ENCODE measurements around the gene NPAS3.

Gene NPAS3

GRCh38 chr14:33835677-33836076 is 897.0 kb downstream of the NPAS3 start:
- H3K9ac ChIP-seq (ENCODE audit: low read length), result no peak overlapping the region

GRCh38 chr14:33836203-33836899 is 897.7 kb downstream of the NPAS3 start:
- no peak overlapping the region for H3K4me2 ChIP-seq (ENCODE audit: low read length)
- no peaks in the 10 kb centered on the region for H3K36me3 ChIP-seq (replicated peaks; ENCODE audit: low read depth, low read length)
- TF ChIP-seq CTCF (IDR thresholded peaks at IDR 0.05; ENCODE audit: low read depth, low read length) (no peak), EZH2phosphoT487 (IDR thresholded peaks at IDR 0.05; ENCODE audit: low read depth) (no peak)

More at GRCh38 chr14:33835677-33836076, 897.0 kb downstream of the NPAS3 start:
- H3K4me2 ChIP-seq (ENCODE audit: low read length), result no peak overlapping the region
- no peaks in the 10 kb centered on the region for H3K27me3 ChIP-seq (ENCODE audit: low read depth, low read length)
- H3K27ac ChIP-seq (ENCODE audit: low read length), result no peak overlapping the region
- H3K4me1 ChIP-seq (ENCODE audit: low read length), result no peaks in the 10 kb centered on the region
- H2AFZ ChIP-seq (ENCODE audit: low read depth, low read length), result no peak overlapping the region
- no peaks in the 10 kb centered on the region for H3K36me3 ChIP-seq (replicated peaks; ENCODE audit: low read depth, low read length)
- no peak for TF ChIP-seq EZH2phosphoT487 (IDR thresholded peaks at IDR 0.05; ENCODE audit: low read depth)
- H4K20me1 ChIP-seq (ENCODE audit: insufficient read depth, low read length), result no peaks in the 10 kb centered on the region
- H3K4me3 ChIP-seq (ENCODE audit: low read length), result no peak overlapping the region
- H3K9me3 ChIP-seq (ENCODE audit: insufficient read depth, low read length), result no peaks in the 10 kb centered on the region
- no peaks in the 10 kb centered on the region for H3K79me2 ChIP-seq (ENCODE audit: low read length)

GRCh38 chr14:33836900-33837577 is 898.4 kb downstream of the NPAS3 start:
- no peak overlapping the region for H2AFZ ChIP-seq (ENCODE audit: low read depth, low read length)
- H3K4me2 ChIP-seq (ENCODE audit: low read length), result no peak overlapping the region
- no peak overlapping the region for H3K9ac ChIP-seq (ENCODE audit: low read length)

More at GRCh38 chr14:33836203-33836899, 897.7 kb downstream of the NPAS3 start:
- H3K79me2 ChIP-seq (ENCODE audit: low read length), result no peaks in the 10 kb centered on the region
- H2AFZ ChIP-seq (ENCODE audit: low read depth, low read length), result no peak overlapping the region
- no peak overlapping the region for H3K27ac ChIP-seq (ENCODE audit: low read length)
- H3K9ac ChIP-seq (ENCODE audit: low read length), result no peak overlapping the region
- no peaks in the 10 kb centered on the region for H4K20me1 ChIP-seq (ENCODE audit: insufficient read depth, low read length)
- no peaks in the 10 kb centered on the region for H3K4me1 ChIP-seq (ENCODE audit: low read length)
- no peak overlapping the region for H3K4me3 ChIP-seq (ENCODE audit: low read length)
- H3K27me3 ChIP-seq (ENCODE audit: low read depth, low read length), result no peaks in the 10 kb centered on the region
- no peaks in the 10 kb centered on the region for H3K9me3 ChIP-seq (ENCODE audit: insufficient read depth, low read length)

GRCh38 chr14:33837943-33838683 is 899.4 kb downstream of the NPAS3 start:
- Histone ChIP-seq H3K27me3 (ENCODE audit: low read depth, low read length) (no peaks in the 10 kb centered on the region), H3K27ac (ENCODE audit: low read length) (no peak overlapping the region), H3K79me2 (ENCODE audit: low read length) (no peaks in the 10 kb centered on the region), H2AFZ (ENCODE audit: low read depth, low read length) (no peak overlapping the region), H3K36me3 (replicated peaks; ENCODE audit: low read depth, low read length) (no peaks in the 10 kb centered on the region), H3K9me3 (ENCODE audit: insufficient read depth, low read length) (no peaks in the 10 kb centered on the region), H3K4me1 (ENCODE audit: low read length) (no peaks in the 10 kb centered on the region), H3K9ac (ENCODE audit: low read length) (no peak overlapping the region), H3K4me2 (ENCODE audit: low read length) (no peak overlapping the region), H3K4me3 (ENCODE audit: low read length) (no peak overlapping the region), H4K20me1 (ENCODE audit: insufficient read depth, low read length) (no peaks in the 10 kb centered on the region)
- TF ChIP-seq EZH2phosphoT487 (IDR thresholded peaks at IDR 0.05; ENCODE audit: low read depth), result no peak
- no peak for TF ChIP-seq CTCF (IDR thresholded peaks at IDR 0.05; ENCODE audit: low read depth, low read length)

More at GRCh38 chr14:33836900-33837577, 898.4 kb downstream of the NPAS3 start:
- H3K79me2 ChIP-seq (ENCODE audit: low read length), result no peaks in the 10 kb centered on the region
- no peak overlapping the region for H3K27ac ChIP-seq (ENCODE audit: low read length)
- H3K4me1 ChIP-seq (ENCODE audit: low read length), result no peaks in the 10 kb centered on the region
- no peak for TF ChIP-seq EZH2phosphoT487 (IDR thresholded peaks at IDR 0.05; ENCODE audit: low read depth)
- no peak for TF ChIP-seq CTCF (IDR thresholded peaks at IDR 0.05; ENCODE audit: low read depth, low read length)
- no peaks in the 10 kb centered on the region for H4K20me1 ChIP-seq (ENCODE audit: insufficient read depth, low read length)
- no peaks in the 10 kb centered on the region for H3K27me3 ChIP-seq (ENCODE audit: low read depth, low read length)
- no peak overlapping the region for H3K4me3 ChIP-seq (ENCODE audit: low read length)
- no peaks in the 10 kb centered on the region for H3K9me3 ChIP-seq (ENCODE audit: insufficient read depth, low read length)
- no peaks in the 10 kb centered on the region for H3K36me3 ChIP-seq (replicated peaks; ENCODE audit: low read depth, low read length)

All from OCI-LY3 (cell line).